Activated T-cell treated with anti-CD3 and anti-CD28 coated beads, Interleukin-2, amount 50 U/mL, for 1 hour (primary cell): ENCODE measurements around the gene MMP11.

Source experiments
- DNase-seq: peaks from one replicate; pipeline ENCODE4 v3.0.0-alpha.2; 2020

Gene MMP11

DNA sequence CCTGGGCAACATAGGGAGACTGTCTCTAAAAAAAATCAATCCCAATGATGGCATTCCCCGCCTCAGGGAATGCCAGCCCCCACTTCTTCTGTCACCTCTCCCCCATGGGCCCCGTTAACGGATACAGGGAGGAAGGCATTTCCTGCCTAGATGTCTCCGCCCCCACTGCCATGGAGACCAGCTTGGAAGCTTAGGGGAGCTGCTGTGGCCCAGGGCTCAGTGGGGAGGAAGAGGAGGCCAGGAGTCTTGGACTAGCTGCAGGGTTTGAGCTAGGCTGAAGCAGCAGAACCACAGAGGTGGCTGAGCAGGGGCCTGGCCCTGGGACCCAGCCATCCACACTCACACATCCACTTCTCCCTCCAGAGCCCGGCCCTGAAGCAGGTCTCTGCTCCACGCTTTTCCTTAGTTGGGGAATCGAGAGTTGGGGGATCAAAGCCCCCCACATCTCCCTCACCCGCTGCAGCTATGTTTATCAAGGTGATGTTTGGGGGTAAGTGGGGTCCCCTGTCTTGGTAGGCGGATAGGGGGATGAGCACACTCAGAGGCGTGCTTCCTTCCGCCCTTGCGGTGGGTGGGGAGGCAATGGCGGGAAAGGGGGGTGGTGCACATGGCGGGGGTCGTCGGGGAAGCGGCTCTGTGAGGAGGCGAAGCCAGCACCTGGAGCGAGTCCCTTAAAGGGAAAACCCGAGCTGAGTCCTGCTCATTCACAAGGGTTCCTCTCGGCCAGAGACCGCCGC, 9.6 kb upstream of the MMP11 start, which contains the start of gene C22orf15:
Gene C22orf15 (plus strand): TSS at position 149 of the 737 bp plus-strand sequence. CDS start 317 bp downstream, at position 466.
- DNase-seq, result peak; percentile 27

DNA sequence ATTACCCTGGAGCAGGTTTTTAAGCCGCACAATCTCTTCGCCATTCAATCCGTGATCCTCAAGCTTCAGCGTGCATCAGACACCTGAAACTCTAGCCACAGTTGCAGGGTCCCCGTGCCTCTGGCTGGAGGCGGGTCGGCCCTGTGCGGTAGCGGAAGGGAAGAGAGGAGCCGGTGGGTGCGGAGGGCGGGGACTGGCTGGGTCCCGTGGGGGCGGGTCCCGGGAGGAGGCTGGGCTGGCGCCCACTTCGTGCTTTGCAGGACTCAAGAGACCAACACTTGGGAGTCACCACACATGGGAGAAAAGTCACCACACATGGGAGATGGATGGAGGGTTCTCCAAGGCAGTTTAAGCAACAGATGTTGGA, 9.1 kb upstream of the MMP11 start:
- DNase-seq, result peak; percentile 63

- DNase-seq, result no peak
Observed at GRCh38 chr22:23763954-23764353, 8.7 kb upstream of the MMP11 start.

DNA sequence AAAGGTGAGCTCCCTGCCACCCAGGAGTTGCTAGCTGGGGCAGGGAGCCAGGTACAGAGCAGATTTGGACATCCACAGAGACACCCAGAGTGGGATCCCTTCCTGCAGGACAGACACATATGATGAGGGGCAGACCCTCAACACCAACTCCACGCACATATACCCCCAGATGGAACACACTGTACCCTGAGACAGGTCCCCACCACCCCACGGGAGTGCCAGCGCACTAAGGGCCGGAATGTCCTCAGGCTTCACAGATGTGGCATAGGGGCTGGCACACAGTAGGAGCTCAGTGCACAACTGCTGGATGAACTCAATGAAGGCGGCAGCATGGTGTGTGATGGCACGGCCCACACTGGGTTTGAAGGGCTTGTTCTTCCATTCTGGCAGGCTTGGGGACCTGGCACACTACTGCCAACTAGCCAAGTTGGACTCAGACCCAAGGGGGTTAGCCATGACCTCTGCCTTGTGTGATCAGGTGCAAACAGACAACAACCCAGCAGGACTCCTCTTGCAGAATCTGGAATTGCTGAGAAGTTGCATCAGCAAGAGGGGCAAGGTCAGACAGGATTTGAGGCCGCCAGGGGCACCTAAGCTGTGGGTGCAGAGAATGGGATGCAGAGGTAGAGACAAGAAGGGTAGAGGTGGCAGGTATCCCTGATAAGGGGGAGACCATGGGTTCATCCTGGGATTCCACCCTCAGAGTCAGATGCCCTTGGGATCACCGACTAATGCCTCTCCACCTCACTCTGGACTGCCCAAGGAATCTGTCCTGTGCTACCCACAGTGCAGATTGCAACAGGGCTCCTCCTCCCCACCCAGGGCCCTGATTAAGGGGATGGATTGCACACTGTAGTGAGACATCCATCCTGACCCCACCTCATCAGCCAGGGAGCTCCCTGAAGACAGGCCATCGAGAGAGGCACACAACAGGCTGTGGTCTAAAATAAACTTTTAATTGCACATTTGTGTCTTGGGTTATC, 7.5 kb upstream of the MMP11 start:
- no peak for DNase-seq

- no peak for DNase-seq
Observed at GRCh38 chr22:23767303-23767672, 5.4 kb upstream of the MMP11 start.

DNA sequence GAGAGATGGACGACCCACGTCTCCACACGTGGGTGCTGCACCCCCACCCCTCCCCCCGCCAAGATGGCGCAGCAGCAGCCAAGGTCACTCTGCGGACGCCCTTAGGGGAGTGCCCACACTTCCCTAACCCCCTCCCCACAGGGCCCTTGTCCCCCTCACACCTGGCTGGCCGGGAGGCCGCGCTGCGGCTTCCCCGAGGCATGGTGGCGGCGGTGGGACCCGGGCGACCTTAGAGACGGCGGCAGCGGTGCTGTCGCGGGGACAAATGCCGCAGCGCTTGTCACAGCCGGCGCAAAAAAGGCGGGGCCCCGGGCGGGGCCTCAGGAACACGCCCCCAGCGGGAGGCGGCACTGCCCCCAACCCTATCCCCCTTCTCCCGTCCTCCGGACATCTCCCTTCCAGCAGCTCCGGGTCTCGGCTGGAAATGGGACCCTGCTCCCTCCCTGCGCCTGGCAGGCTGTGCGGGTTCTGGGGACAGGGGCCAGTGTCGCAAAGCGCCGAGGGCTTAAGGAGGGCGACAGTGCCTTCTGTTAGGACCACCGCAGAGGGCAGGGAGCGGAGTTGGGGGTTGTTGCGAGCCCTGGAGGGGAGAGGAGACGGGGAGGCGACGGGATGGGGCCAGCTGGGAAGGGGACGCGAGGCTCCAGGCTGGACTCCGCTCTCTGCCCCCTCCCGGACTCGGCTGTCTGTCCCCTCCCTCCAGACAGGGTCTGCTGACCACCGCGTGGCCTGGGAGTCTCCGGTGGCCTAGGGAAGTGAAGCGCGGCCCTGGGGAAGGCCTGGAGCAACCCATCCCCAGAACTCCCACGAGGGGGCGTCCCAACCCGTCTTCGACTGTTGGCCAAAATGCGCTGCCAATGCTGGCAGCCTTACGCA, 4.7 kb upstream of the MMP11 start, which contains the start of gene CHCHD10:
Gene CHCHD10 (minus strand): TSS at position 300 of the 876 bp plus-strand sequence. CDS start 98 bp downstream, at position 202.
- DNase-seq, result peak; percentile 82

DNA sequence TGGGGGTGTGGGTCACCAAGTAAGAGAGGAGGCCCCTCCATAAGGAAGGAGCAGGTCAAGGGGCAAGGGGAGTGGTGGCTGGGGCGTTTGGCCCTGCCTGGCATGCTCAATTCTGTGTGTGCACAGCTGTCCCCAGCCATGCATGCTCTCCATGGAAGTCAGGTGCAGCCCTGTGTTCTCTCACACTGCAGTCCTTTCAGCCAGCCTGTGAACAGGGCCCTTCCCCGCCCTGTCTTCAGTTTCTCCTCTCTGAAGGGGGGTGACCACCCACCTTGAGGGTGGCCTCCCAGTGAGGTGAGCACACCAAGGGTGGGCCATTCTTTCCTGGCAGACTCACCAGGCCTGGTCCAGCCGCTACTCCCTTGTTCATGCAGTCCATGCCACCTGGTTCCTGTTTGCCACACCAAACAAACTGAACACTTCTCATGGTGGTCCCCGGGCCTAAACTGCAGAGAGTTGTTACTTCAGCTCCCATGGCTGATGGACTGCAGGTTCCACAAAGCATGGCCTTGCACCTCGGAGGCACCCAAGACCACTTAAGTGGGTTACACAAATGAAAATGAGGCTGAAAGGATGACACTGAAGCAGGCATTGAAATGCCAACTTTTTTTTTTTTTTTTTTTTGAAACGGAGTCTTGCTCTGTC, 3.2 kb upstream of the MMP11 start:
- no peak for DNase-seq

- DNase-seq, result no peak
Observed at GRCh38 chr22:23772315-23772648, 367 bp upstream of the MMP11 start.

GRCh38 chr22:23773483-23774113, 949 bp downstream of the MMP11 start:
- no peak for DNase-seq

DNA sequence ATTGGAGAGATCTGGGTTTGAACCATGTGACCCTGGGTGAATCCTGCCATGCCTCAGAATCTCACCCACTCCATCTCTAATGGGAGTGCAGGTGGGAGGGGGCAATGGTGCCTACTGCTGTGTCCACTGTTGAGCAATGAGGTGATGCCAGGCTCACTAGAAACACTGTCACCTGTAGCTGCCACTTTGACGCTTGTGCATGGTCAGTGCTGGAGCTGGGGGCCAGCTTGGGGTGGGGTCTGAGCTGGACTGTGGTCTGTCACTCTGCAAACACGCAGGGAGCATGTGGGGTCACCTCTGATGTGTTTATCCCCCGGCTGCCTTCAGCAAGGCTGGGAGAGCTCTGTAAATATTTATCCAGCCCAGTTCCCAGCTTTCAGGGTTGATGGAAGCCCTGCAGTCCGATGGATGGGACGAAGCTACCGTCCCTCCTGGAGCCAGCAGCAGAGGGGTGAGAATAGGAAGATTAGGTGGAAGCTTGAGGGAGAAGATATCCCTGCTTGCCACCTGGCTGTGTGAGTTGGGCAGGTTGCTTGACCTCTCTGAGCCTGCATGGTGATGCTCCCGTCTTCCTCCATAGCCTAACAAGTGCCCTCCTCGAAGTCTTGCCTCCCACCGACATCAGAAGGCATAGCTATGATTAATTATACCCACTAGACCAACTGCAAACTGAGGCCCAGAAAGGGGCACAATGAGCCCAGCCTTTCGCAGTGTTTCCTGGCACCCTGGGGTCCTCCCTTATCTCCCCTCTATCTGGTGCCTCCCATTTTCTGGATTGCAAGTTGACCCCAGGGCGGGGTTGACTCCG, 1.7 kb downstream of the MMP11 start:
- DNase-seq, result no peak

- DNase-seq, result no peak
Observed at GRCh38 chr22:23774922-23775436, 2.3 kb downstream of the MMP11 start.

DNA sequence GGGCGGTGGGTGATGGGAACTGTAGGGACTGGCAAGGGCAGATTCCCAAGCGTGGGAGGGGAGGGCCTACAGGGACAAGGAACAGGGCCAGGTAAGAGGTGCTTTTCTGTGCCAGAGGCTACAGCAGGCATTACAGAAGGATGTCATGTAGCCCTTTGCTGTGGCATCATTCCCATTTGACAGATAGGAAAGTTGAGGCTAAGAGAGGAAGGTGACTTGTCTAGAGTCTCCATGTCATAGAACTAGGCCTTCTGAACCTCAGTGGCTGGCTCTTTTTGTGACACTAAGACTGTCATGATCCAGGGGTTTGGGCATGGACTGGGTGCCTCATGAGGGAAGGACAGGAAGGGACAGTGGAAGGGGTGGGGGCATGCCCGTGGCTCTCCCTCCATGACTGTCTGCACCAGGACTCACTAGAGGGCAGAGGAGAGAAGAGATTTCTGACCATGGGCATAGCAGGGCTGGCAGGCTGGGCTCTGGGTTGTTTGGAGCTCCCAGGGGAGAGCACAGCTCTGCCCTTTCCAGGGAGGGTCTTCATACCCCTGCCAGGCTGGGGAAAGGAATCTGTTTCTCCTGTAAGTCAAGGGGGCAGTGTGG, 3.2 kb downstream of the MMP11 start:
- no peak for DNase-seq

DNA sequence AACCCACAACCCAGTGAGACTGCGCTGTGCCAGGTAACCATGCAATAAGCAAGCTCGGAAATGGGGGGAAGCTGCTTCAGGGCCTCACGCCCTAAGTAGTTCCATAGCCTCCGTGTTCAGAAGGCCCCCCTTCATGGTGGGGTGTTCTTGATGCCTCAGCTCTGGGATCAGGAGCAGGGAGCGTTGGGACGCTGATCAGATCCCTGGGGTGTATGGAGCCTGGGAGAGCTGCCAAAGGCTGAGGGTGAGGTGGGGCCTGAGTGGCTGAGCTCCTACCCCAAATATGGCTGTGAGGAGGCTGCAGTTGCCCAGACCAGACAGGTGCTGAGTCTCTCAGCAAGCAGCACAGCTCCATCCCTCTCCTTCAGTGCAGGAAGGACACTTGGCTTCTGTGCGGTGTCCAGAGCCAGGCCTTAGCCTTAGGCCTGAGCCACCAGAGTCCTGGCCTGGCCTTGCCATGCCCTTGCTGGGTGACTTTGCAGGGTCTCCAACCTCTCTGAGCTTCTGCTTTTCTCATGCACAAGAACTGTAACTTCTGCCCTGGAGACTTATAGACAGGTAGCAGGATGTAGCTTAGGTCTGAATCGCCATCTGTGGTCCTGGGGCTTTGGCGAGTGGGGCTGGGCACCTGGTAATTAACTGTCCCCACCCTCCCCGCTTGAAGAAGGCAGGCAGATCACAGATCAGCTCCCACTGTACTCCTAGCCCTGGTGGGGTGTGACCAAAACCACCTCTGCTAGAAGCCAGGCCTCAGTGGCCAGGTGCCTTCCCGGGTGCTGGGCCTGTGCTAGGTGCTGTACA, 5.3 kb downstream of the MMP11 start:
- no peak for DNase-seq

GRCh38 chr22:23778577-23778900, 5.9 kb downstream of the MMP11 start:
- DNase-seq, result no peak

- no peak for DNase-seq
Observed at GRCh38 chr22:23779083-23779482, 6.4 kb downstream of the MMP11 start.

DNA sequence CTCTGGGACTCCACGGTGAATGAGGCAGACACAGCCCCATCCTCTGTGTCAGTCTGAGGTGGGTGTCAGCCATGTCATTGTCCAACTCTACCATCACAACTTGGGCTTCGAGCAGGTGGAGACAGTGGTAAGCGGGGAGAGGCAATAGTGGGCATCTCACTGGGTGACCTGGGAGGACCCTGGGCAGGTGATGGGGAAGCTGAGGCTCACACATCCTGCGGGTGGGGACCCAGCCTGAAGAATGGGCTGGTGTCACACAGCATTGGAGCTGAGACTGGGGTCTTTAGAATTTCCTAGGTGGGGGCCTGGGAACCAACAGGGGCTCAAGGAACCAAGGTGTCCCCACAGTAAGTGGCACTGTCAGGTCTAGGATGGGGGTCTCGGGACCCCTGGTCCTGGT, 7.1 kb downstream of the MMP11 start:
- no peak for DNase-seq

GRCh38 chr22:23780146-23780748, 7.6 kb downstream of the MMP11 start:
- no peak for DNase-seq

GRCh38 chr22:23781065-23781464, 8.4 kb downstream of the MMP11 start:
- DNase-seq, result no peak

DNA sequence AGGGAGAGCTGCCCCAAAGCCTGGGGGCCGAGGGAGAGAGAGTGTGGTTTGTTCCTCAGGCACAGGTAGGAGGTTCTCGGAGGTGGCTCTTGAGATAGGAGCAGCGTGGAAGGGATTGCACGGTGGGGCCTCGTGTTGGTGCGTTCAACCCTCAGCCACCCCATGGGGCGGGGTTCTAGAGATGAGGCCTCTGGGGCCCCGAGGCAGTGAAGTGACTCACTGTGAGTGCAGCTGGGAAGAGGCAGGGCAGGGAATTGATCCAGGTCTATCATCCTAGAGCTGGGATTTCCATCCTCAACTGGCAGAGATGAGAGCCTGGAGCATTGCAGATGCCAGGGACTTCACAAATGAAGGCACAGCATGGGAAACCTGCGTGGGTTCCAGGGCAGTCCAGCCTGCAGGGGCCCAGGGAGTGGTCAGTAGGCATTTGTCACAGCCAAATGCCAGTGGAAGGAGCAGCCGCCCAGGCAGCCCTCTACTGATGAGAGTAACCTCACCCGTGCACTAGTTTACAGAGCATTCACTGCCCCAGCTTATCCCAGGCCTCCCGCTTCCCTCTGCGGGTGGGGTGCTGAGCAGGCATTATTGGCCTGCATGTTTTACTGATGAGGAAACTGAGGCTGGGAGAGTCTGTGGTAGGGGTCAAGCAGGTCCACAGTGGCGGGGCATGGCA, 9.0 kb downstream of the MMP11 start:
- DNase-seq, result no peak
